ENCODE measurements around the gene RIGI.

DNA sequence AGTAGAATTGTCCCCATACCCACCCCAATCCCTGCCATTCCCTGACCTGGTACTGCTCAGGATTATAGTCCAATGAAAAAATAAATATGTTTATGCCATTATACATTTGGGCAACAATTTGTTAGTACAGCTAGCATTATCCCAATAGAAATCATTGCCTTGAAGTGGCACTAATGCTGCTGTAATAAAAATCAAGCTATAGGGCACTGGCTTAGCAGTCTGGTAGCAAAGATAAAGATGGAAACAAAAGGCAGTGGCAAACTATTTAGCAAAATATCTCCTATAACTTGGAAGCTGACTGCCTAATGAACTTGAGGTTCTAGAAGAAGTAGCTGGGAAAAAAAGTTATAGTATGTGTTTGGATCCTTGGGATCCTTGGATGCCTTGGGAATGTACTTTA lies 28.6 kb upstream of the RIGI start:
- TF ChIP-seq, protein P1, sequence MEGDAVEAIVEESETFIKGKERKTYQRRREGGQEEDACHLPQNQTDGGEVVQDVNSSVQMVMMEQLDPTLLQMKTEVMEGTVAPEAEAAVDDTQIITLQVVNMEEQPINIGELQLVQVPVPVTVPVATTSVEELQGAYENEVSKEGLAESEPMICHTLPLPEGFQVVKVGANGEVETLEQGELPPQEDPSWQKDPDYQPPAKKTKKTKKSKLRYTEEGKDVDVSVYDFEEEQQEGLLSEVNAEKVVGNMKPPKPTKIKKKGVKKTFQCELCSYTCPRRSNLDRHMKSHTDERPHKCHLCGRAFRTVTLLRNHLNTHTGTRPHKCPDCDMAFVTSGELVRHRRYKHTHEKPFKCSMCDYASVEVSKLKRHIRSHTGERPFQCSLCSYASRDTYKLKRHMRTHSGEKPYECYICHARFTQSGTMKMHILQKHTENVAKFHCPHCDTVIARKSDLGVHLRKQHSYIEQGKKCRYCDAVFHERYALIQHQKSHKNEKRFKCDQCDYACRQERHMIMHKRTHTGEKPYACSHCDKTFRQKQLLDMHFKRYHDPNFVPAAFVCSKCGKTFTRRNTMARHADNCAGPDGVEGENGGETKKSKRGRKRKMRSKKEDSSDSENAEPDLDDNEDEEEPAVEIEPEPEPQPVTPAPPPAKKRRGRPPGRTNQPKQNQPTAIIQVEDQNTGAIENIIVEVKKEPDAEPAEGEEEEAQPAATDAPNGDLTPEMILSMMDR (IDR thresholded peaks at IDR 0.05) = no peak
- no peak for TF ChIP-seq EP300 (IDR thresholded peaks at IDR 0.05)
